ENCODE measurements around the gene SPDL1.

The SPDL1 gene

GRCh38 chr5:169652057-169652456 is 68.5 kb downstream of the SPDL1 start:
- no peak overlapping the region for H3K4me3 ChIP-seq (ENCODE audit: low read depth, low read length)
- no peak for DNase-seq (ENCODE audit: low read depth)

- DNase-seq (ENCODE audit: low read depth): no peak
These were observed 69.5 kb downstream of the SPDL1 start for GRCh38 chr5:169653091-169653490.

More at GRCh38 chr5:169653091-169653490, 69.5 kb downstream of the SPDL1 start:
- H3K4me3 ChIP-seq (ENCODE audit: low read depth, low read length): no peak overlapping the region

Data from skeletal muscle cell (primary cell).